ENCODE data around the gene SLC2A9. TPM values are rescaled to one million over a fixed set of nuclear protein-coding genes. Genes with fewer than 3 reads are reported as not detected.

The SLC2A9 gene
- total and polyA plus RNA-seq, 2 of the 8 experiments (the other 6 are each of a cell fraction or from before 2014, with no cell fraction given) = 0.20 to 0.26 TPM

- no peak overlapping the region for H2BK15ac ChIP-seq (ENCODE audit: low read length)
- no peak overlapping the region for H2BK20ac ChIP-seq (ENCODE audit: low read length)
- H4K20me1 ChIP-seq (replicated peaks in 1 of 2; ENCODE audit: control insufficient read depth in 1 of 2, insufficient read depth in 2 of 2, low read length in 2 of 2) = no peaks in the 10 kb centered on the region
- no peak overlapping the region for H2BK5ac ChIP-seq (ENCODE audit: low read depth, low read length)
- no peak overlapping the region for H3K9ac ChIP-seq (replicated peaks in 1 of 4; ENCODE audit: extremely low read depth in 1 of 4, low read depth in 3 of 4, low read length in 3 of 4)
- peaks cover 0 to 11% (median 3%) of the 10 kb centered on the region in 4 experiments; a peak in 5 of 7 replicates for H3K4me1 ChIP-seq (replicated peaks in 1 of 4; ENCODE audit: control insufficient read depth in 3 of 4, insufficient read depth in 4 of 4, low read length in 3 of 4)
- H3K79me1 ChIP-seq (ENCODE audit: low read depth, low read length) = no peaks in the 10 kb centered on the region
- no peak overlapping the region for H3K27ac ChIP-seq (ENCODE audit: low read depth, low read length)
- no peaks in the 10 kb centered on the region for H3K9me3 ChIP-seq (ENCODE audit: insufficient read depth in 2 of 2, low read depth in 1 of 2, low read length in 1 of 2)
- no peaks in the 10 kb centered on the region for H3K79me2 ChIP-seq (ENCODE audit: control insufficient read depth in 1 of 2, insufficient read depth in 2 of 2, low read length in 2 of 2)
- H3K23ac ChIP-seq (ENCODE audit: insufficient read length) = no peak overlapping the region
- WGBS, 2 experiments (ENCODE audit: extremely low coverage in 1 of 2, insufficient coverage in 1 of 2, insufficient read length in 1 of 2, insufficient replicate concordance in 2 of 2, low coverage in 1 of 2, low lambda C conversion rate in 2 of 2, missing lambda C conversion rate in 1 of 2) = 91% methylated on average over 9 of the region's 9 CpGs; no CpG with 5 or more reads in 1 of the 2 experiments
- no peak overlapping the region for H2BK120ac ChIP-seq (replicated peaks; ENCODE audit: low read depth, low read length)
- no peak overlapping the region for H3K4me2 ChIP-seq (ENCODE audit: insufficient read depth in 1 of 2, low read depth in 2 of 2, low read length in 2 of 2)
- H3K4ac ChIP-seq (replicated peaks; ENCODE audit: insufficient read length, low read depth, low read length) = no peak overlapping the region
- no peak overlapping the region for H3K18ac ChIP-seq (ENCODE audit: extremely low read depth, low read length)
- no peak overlapping the region for H3K56ac ChIP-seq (replicated peaks; ENCODE audit: insufficient read length, low read depth, low read length)
- H2AFZ ChIP-seq (ENCODE audit: low read length) = no peak overlapping the region
- no peak overlapping the region for H4K5ac ChIP-seq (ENCODE audit: insufficient read length, low read depth, low read length)
- H3K14ac ChIP-seq (ENCODE audit: insufficient read length) = no peak overlapping the region
- POLR2A ChIA-PET (ENCODE audit: partially characterized antibody) = no interaction called here
- no peak overlapping the region for H3K4me3 ChIP-seq (ENCODE audit: extremely low read depth in 1 of 4, insufficient read depth in 2 of 4, low read depth in 3 of 4, low read length in 4 of 4)
- no peak overlapping the region for H4K8ac ChIP-seq (ENCODE audit: extremely low read depth, insufficient read depth, low read length)
- H2BK12ac ChIP-seq (ENCODE audit: low read depth, low read length) = no peak overlapping the region
- no peaks in the 10 kb centered on the region for H3K36me3 ChIP-seq (ENCODE audit: control insufficient read depth in 2 of 4, insufficient read depth in 4 of 4, low read length in 3 of 4)
- CTCF ChIA-PET (ENCODE audit: partially characterized antibody) = interaction anchor here (0.8 to 4.2 kb wide), 4 partner anchors 14 to 72 kb away, joined by 3 to 21 read pairs (median 3); no protein-coding TSS in a partner anchor
- no peak overlapping the region for H4K91ac ChIP-seq (replicated peaks; ENCODE audit: insufficient read length, low read length)
- FAIRE-seq (no peak), DNase-seq (ENCODE audit: low read depth in 1 of 2, low spot score in 2 of 2) (peak in 1 of 2 experiments; percentile 26)
- H3K23me2 ChIP-seq (ENCODE audit: low read depth, low read length) = no peaks in the 10 kb centered on the region
- H2AK5ac ChIP-seq (ENCODE audit: low read depth, low read length) = no peak overlapping the region
- no peaks in the 10 kb centered on the region for H3K27me3 ChIP-seq (replicated peaks in 1 of 4; ENCODE audit: control insufficient read depth in 3 of 4, extremely low read depth in 1 of 4, insufficient read depth in 3 of 4, low read length in 3 of 4)
- TF ChIP-seq GABPA (IDR thresholded peaks at IDR 0.05; ENCODE audit: borderline replicate concordance, insufficient read depth, low read length) (no peak), SUZ12 (IDR thresholded peaks at IDR 0.05; ENCODE audit: low read length) (no peak), POU5F1 (IDR thresholded peaks at IDR 0.05; ENCODE audit: low read depth, low read length) (no peak), SIRT6 (IDR thresholded peaks at IDR 0.05; ENCODE audit: low read length) (no peak), HDAC6 (IDR thresholded peaks at IDR 0.05; ENCODE audit: low read depth, low read length) (no peak), YY1 (IDR thresholded peaks at IDR 0.05; ENCODE audit: low read depth, low read length) (no peak), SIN3A (conservative IDR thresholded peaks at IDR 0.05 in 1 of 2, IDR thresholded peaks at IDR 0.05 in 1 of 2; ENCODE audit: low read depth in 1 of 2, low read length in 2 of 2) (no peak), SP1 (IDR thresholded peaks at IDR 0.05; ENCODE audit: low read depth, low read length) (no peak)
- TF ChIP-seq, protein P1, sequence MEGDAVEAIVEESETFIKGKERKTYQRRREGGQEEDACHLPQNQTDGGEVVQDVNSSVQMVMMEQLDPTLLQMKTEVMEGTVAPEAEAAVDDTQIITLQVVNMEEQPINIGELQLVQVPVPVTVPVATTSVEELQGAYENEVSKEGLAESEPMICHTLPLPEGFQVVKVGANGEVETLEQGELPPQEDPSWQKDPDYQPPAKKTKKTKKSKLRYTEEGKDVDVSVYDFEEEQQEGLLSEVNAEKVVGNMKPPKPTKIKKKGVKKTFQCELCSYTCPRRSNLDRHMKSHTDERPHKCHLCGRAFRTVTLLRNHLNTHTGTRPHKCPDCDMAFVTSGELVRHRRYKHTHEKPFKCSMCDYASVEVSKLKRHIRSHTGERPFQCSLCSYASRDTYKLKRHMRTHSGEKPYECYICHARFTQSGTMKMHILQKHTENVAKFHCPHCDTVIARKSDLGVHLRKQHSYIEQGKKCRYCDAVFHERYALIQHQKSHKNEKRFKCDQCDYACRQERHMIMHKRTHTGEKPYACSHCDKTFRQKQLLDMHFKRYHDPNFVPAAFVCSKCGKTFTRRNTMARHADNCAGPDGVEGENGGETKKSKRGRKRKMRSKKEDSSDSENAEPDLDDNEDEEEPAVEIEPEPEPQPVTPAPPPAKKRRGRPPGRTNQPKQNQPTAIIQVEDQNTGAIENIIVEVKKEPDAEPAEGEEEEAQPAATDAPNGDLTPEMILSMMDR (IDR thresholded peaks at IDR 0.05; ENCODE audit: control extremely low read depth in 1 of 3, insufficient read depth in 1 of 3, low read depth in 1 of 3, low read length in 3 of 3) = no peak
- TF ChIP-seq, protein P2, sequence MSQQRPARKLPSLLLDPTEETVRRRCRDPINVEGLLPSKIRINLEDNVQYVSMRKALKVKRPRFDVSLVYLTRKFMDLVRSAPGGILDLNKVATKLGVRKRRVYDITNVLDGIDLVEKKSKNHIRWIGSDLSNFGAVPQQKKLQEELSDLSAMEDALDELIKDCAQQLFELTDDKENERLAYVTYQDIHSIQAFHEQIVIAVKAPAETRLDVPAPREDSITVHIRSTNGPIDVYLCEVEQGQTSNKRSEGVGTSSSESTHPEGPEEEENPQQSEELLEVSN (IDR thresholded peaks at IDR 0.05) = no peak
Measured at GRCh38 chr4:9943761-9944160, 77.5 kb downstream of the SLC2A9 start.
